Naive thymus-derived CD4-positive, alpha-beta T cell (primary cell): ENCODE data around the gene RPGR. TPM values are rescaled to one million over a fixed set of nuclear protein-coding genes. Genes with fewer than 3 reads are reported as not detected.

ENCODE experiments used
- ATAC-seq: fragments of 150-1000 bp; cut with Tn5 transposase; 2 replicates; pipeline ENCODE4 v1.10.0; 2021; ENCODE audit warnings: mild to moderate bottlenecking, moderate library complexity
- CTCF ChIA-PET: fragments of 350-600 bp; sonication (Branson Sonifier 250); formaldehyde crosslinking; loops from one replicate; lab custom pipeline; 2021; ENCODE audit warnings: antibody characterized with exemption; lab: Charles Lee
- POLR2A ChIA-PET: fragments of 350-600 bp; sonication (Branson Sonifier 250); formaldehyde crosslinking; loops from one replicate; lab custom pipeline; 2021; ENCODE audit warnings: antibody characterized with exemption, inconsistent platforms; lab: Charles Lee
- DNase-seq, 9 donors: peaks; one replicate each; pipeline versions ENCODE4 v3.0.0 to v3.0.0-alpha.2; 2020 to 2022; ENCODE audit warnings: mixed read lengths in 1 of 9
- H3K27ac ChIP-seq: one replicate; pipeline ENCODE4 v1.7.0; 2013; ENCODE audit warnings: mild to moderate bottlenecking, low read depth, low read length, moderate library complexity
- H3K27me3 ChIP-seq, 2 donors: one replicate each; pipeline ENCODE4 v1.7.0; 2013; ENCODE audit warnings: low read length in 2 of 2, mild to moderate bottlenecking in 2 of 2, moderate library complexity in 2 of 2; ENCODE audit not compliant: control insufficient read depth in 2 of 2, insufficient read depth in 2 of 2
- H3K36me3 ChIP-seq, 3 experiments: 1 replicate in 2 of 3; 2 replicates in 1 of 3; pipeline ENCODE4 v1.7.0; 2013; ENCODE audit warnings: low read length in 3 of 3, mild to moderate bottlenecking in 3 of 3, moderate library complexity in 1 of 3; ENCODE audit not compliant: insufficient read depth in 3 of 3, control insufficient read depth in 2 of 3
- H3K4me1 ChIP-seq, 2 donors: one replicate each; pipeline ENCODE4 v1.7.0; 2013; ENCODE audit warnings: low read length in 2 of 2, mild to moderate bottlenecking in 2 of 2, moderate library complexity in 1 of 2; ENCODE audit not compliant: control insufficient read depth in 2 of 2, insufficient read depth in 2 of 2
- H3K4me3 ChIP-seq: 2 replicates; pipeline ENCODE4 v1.7.0; 2013; ENCODE audit warnings: mild to moderate bottlenecking, low read length
- H3K9me3 ChIP-seq, 3 experiments: 1 replicate in 2 of 3; 2 replicates in 1 of 3; pipeline ENCODE4 v1.7.0; 2013; ENCODE audit warnings: low read length in 3 of 3; ENCODE audit not compliant: control insufficient read depth in 2 of 3
- H3K27ac Mint-ChIP-seq, 9 donors: one replicate each; pipeline ENCODE4 v1.8.0; 2020 to 2022; ENCODE audit warnings: mixed read lengths in 9 of 9, mild to moderate bottlenecking in 8 of 9, moderate library complexity in 5 of 9, inconsistent platforms in 2 of 9
- H3K27me3 Mint-ChIP-seq, 5 donors: one replicate each; pipeline ENCODE4 v1.8.0; 2021 to 2022; ENCODE audit warnings: mixed read lengths in 5 of 5, mild to moderate bottlenecking in 1 of 5
- H3K36me3 Mint-ChIP-seq, 5 donors: one replicate each; pipeline ENCODE4 v1.8.0; 2020 to 2022; ENCODE audit warnings: mixed read lengths in 5 of 5, mild to moderate bottlenecking in 3 of 5, inconsistent platforms in 1 of 5
- H3K4me1 Mint-ChIP-seq, 7 donors: one replicate each; pipeline ENCODE4 v1.8.0; 2020 to 2022; ENCODE audit warnings: mixed read lengths in 7 of 7, mild to moderate bottlenecking in 3 of 7, inconsistent platforms in 1 of 7
- H3K4me3 Mint-ChIP-seq, 10 donors: one replicate each; pipeline ENCODE4 v1.8.0; 2020 to 2022; ENCODE audit warnings: mild to moderate bottlenecking in 10 of 10, mixed read lengths in 10 of 10, moderate library complexity in 6 of 10, inconsistent platforms in 2 of 10
- H3K9me3 Mint-ChIP-seq, 11 donors: one replicate each; pipeline ENCODE4 v1.8.0; 2020 to 2022; ENCODE audit warnings: mixed read lengths in 11 of 11, mild to moderate bottlenecking in 4 of 11, inconsistent platforms in 1 of 11, moderate library complexity in 1 of 11
- intact Hi-C, 2 donors: fragments of 100-400 bp; cut with micrococcal nuclease; formaldehyde crosslinking; loops; one replicate each; pipeline ENCODE4 v1.15.1; 2023
- polyA plus RNA-seq, 2 donors: library from polyadenylated mRNA; unstranded; fragments of 300-500 nt; fragmentation: Illumina TruSeq; gene quantifications; one replicate each; pipeline ENCODE4 v1.2.3, GENCODE V29; 2021
- total RNA-seq, 6 experiments: library from RNA in 5 of 6; stranded (reverse) in 5 of 6; gene quantifications; 1 replicate in 5 of 6; 2 replicates in 1 of 6; pipeline ENCODE4 v1.2.3 and lab custom pipeline; 2021 to 2026

Gene RPGR
- total and polyA plus RNA-seq, 7 experiments from 2014 or later = 4.3 to 26.0 (median 10.1) TPM

- no peaks in the 10 kb centered on the region for H3K4me1 ChIP-seq
- H3K27ac ChIP-seq = no peak overlapping the region
- no peaks in the 10 kb centered on the region for H3K36me3 ChIP-seq
- no peaks in the 10 kb centered on the region for H3K9me3 ChIP-seq
- H3K36me3 Mint-ChIP-seq = no peaks in the 10 kb centered on the region
- ChIA-PET POLR2A (no interaction called here), CTCF (no interaction called here)
- no peak overlapping the region for H3K4me3 Mint-ChIP-seq
- DNase-seq (no peak), ATAC-seq (no peak)
- H3K9me3 Mint-ChIP-seq = peaks cover 0 to 2% (median 0%) of the 10 kb centered on the region in 11 donors
- peaks cover 0 to 4% (median 0%) of the 10 kb centered on the region in 5 donors for H3K27me3 Mint-ChIP-seq
- intact Hi-C loops = no loop called here
- no peaks in the 10 kb centered on the region for H3K27me3 ChIP-seq
- H3K4me3 ChIP-seq = no peak overlapping the region
- no peak overlapping the region for H3K27ac Mint-ChIP-seq
- H3K4me1 Mint-ChIP-seq = no peaks in the 10 kb centered on the region
These were observed 38.6 kb upstream of the RPGR start for GRCh38 chrX:38365954-38366353.

- ATAC-seq (no peak), DNase-seq (no peak)
- no peaks in the 10 kb centered on the region for H3K4me1 ChIP-seq
- CTCF ChIA-PET = no interaction called here
- no peaks in the 10 kb centered on the region for H3K36me3 ChIP-seq
- Mint-ChIP-seq H3K36me3 (no peaks in the 10 kb centered on the region), H3K27ac (no peak overlapping the region), H3K27me3 (peaks cover 0 to 4% (median 0%) of the 10 kb centered on the region in 5 donors), H3K4me1 (no peaks in the 10 kb centered on the region), H3K9me3 (peaks cover 0 to 2% (median 0%) of the 10 kb centered on the region in 11 donors), H3K4me3 (no peak overlapping the region)
- POLR2A ChIA-PET = no interaction called here
- no peak overlapping the region for H3K4me3 ChIP-seq
- intact Hi-C loops = no loop called here
- H3K27ac ChIP-seq = no peak overlapping the region
- no peaks in the 10 kb centered on the region for H3K27me3 ChIP-seq
- no peaks in the 10 kb centered on the region for H3K9me3 ChIP-seq
These were observed 35.7 kb upstream of the RPGR start for GRCh38 chrX:38363046-38363445.

DNA sequence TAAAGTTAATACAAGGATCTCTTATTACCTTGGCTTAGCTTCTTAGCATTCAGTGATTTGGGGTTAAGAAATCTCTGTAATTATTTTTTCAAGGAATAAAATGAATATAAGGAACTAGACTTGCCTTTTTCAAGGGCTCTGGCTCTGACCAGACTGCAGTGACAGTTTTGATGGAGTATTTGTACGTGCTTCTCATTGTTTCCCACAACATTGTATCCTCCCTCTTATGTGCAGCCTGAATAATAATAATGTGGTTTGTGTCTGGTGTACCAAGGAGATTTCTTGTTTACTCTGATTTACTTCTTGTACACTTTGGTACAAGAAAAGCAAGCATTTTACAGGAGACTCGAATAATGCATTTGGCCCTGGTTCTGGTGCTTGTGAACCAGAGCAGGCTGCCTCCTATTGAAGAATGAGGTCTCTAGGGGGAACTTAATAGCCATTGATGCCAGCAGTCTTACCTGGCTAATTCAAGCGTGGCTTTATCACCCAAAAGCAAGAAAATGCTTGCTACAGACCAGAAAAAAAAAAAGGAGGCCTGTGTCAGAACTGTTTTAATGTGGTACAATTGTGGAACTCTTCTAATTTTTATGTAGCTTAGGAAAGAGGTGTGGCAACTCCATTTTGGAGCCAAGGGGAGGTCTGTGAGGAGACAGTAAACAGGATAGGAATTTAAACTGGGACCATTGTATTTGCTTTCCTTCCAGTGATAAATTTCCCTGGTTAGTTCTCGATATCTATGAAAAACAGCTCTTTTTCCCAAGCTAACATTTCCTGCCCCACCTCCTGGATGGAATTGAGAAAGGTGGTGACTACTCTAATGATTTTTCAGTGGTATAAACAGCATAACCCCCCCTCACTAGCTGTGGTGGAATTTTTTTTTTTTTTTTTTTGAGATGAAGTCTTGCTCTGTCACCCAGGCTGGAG is 30.7 kb upstream of the RPGR start:
- no peak overlapping the region for H3K27ac Mint-ChIP-seq
- no peaks in the 10 kb centered on the region for H3K4me1 Mint-ChIP-seq
- no peak overlapping the region for H3K4me3 Mint-ChIP-seq
- no peak overlapping the region for H3K4me3 ChIP-seq
- no peaks in the 10 kb centered on the region for H3K9me3 Mint-ChIP-seq
- no peaks in the 10 kb centered on the region for H3K36me3 ChIP-seq
- no peaks in the 10 kb centered on the region for H3K4me1 ChIP-seq
- CTCF ChIA-PET = no interaction called here
- no peaks in the 10 kb centered on the region for H3K27me3 ChIP-seq
- no peaks in the 10 kb centered on the region for H3K36me3 Mint-ChIP-seq
- POLR2A ChIA-PET = no interaction called here
- no peak for ATAC-seq
- H3K27me3 Mint-ChIP-seq = peaks cover 0 to 4% (median 0%) of the 10 kb centered on the region in 5 donors
- H3K27ac ChIP-seq = no peak overlapping the region
- no peak for DNase-seq
- intact Hi-C loops = no loop called here
- no peaks in the 10 kb centered on the region for H3K9me3 ChIP-seq

DNA sequence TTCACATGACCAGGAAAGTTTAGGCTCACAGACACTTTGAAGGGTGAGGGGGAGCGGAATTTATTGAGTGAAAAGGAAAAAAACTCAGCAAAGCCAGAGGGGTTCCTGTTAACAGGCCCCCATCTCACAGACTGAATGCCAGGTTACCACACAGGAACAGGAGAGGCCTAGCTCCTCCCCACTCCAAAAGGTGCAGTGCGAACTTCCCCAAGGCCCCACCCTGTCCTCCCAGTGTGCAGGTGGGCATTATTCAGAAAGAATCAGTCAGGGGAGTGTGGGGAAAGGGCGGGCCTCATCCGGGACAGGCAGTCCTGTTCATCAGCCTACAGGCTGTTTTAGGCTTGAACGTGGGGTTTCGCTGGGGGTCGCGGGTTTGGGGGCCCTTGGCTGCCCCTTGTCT is 29.1 kb upstream of the RPGR start:
- H3K4me3 Mint-ChIP-seq = no peak overlapping the region
- H3K36me3 Mint-ChIP-seq = no peaks in the 10 kb centered on the region
- peak overlapping the region in 1 of 9 donors; percentile 59 for H3K27ac Mint-ChIP-seq
- no peaks in the 10 kb centered on the region for H3K27me3 ChIP-seq
- no peaks in the 10 kb centered on the region for H3K9me3 Mint-ChIP-seq
- no peaks in the 10 kb centered on the region for H3K9me3 ChIP-seq
- DNase-seq (no peak), ATAC-seq (no peak)
- no peaks in the 10 kb centered on the region for H3K4me1 Mint-ChIP-seq
- CTCF ChIA-PET = no interaction called here
- H3K36me3 ChIP-seq = no peaks in the 10 kb centered on the region
- H3K27me3 Mint-ChIP-seq = peaks cover 0 to 2% (median 0%) of the 10 kb centered on the region in 5 donors
- H3K27ac ChIP-seq = no peak overlapping the region
- intact Hi-C loops = no loop called here
- H3K4me3 ChIP-seq = no peak overlapping the region
- no peaks in the 10 kb centered on the region for H3K4me1 ChIP-seq
- POLR2A ChIA-PET = no interaction called here

DNA sequence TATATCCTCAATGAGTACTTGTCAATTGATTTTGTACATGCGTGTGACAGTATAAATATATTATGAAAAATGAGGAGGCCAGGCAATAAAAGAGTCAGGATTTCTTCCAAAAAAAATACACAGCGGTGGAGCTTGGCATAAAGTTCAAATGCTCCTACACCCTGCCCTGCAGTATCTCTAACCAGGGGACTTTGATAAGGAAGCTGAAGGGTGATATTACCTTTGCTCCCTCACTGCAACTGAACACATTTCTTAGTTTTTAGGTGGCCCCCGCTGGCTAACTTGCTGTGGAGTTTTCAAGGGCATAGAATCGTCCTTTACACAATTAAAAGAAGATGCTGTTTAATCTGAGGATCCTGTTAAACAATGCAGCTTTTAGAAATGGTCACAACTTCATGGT is 25.1 kb upstream of the RPGR start, which contains the start of gene OTC:
TSS of gene OTC (plus strand) at position 243 of the 400 bp plus-strand sequence. CDS start at position 336, 93 bp downstream.
- peaks cover 2 to 13% (median 6%) of the 10 kb centered on the region in 5 donors for H3K27me3 Mint-ChIP-seq
- no peaks in the 10 kb centered on the region for H3K4me1 ChIP-seq
- no peak within 1 kb of the TSS for H3K27ac ChIP-seq
- intact Hi-C loops = no loop called here
- H3K27ac Mint-ChIP-seq = no peak within 1 kb of the TSS
- no peak within 1 kb of the TSS for H3K4me3 Mint-ChIP-seq
- no peak for ATAC-seq
- H3K4me3 ChIP-seq = no peak within 1 kb of the TSS
- ChIA-PET POLR2A (no interaction called here), CTCF (no interaction called here)
- no peak for DNase-seq
- H3K36me3 ChIP-seq = no peaks in the 10 kb centered on the region
- H3K9me3 ChIP-seq = no peaks in the 10 kb centered on the region
- H3K4me1 Mint-ChIP-seq = no peaks in the 10 kb centered on the region
- peaks cover 0 to 2% (median 0%) of the 10 kb centered on the region in 11 donors for H3K9me3 Mint-ChIP-seq
- H3K36me3 Mint-ChIP-seq = no peaks in the 10 kb centered on the region
- H3K27me3 ChIP-seq = no peaks in the 10 kb centered on the region

GRCh38 chrX:38351346-38351745 is 24.0 kb upstream of the RPGR start:
- Histone ChIP-seq H3K27ac (no peak overlapping the region), H3K9me3 (no peaks in the 10 kb centered on the region), H3K36me3 (no peaks in the 10 kb centered on the region), H3K4me1 (no peaks in the 10 kb centered on the region), H3K27me3 (no peaks in the 10 kb centered on the region), H3K4me3 (no peak overlapping the region)
- Mint-ChIP-seq H3K27ac (no peak overlapping the region), H3K4me3 (no peak overlapping the region), H3K27me3 (peaks cover 4 to 13% (median 6%) of the 10 kb centered on the region in 5 donors), H3K36me3 (no peaks in the 10 kb centered on the region), H3K9me3 (peaks cover 0 to 2% (median 0%) of the 10 kb centered on the region in 11 donors), H3K4me1 (no peaks in the 10 kb centered on the region)
- ATAC-seq (no peak), DNase-seq (no peak)
- ChIA-PET POLR2A (no interaction called here), CTCF (no interaction called here)
- intact Hi-C loops = no loop called here

DNA sequence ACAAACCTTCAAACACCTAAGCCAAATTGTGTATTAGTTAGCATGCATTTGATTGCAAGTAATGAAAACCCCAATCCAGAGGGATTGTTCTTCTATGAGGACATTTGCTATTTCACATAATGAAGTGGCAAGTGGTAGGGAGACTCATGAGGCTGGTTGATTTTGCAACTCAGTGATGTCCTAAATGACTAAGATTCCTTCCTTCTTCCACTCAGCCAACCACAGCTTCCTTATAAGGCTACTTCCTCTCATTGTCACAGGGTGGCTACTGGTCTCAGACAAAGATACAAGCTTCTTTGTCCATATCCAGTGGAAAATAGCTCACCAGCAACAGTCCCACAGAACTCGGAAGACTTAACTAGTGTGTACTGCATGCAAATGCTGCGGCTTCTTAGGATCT is 19.8 kb upstream of the RPGR start:
- H3K27me3 ChIP-seq = no peaks in the 10 kb centered on the region
- Mint-ChIP-seq H3K27ac (no peak overlapping the region), H3K9me3 (peaks cover 0 to 2% (median 0%) of the 10 kb centered on the region in 11 donors), H3K36me3 (no peaks in the 10 kb centered on the region), H3K4me1 (no peaks in the 10 kb centered on the region), H3K4me3 (no peak overlapping the region), H3K27me3 (peaks cover 4 to 17% (median 10%) of the 10 kb centered on the region in 5 donors)
- no peaks in the 10 kb centered on the region for H3K9me3 ChIP-seq
- intact Hi-C loops = no loop called here
- no peak overlapping the region for H3K27ac ChIP-seq
- peak; percentile 74 for ATAC-seq
- no peak for DNase-seq
- H3K36me3 ChIP-seq = no peaks in the 10 kb centered on the region
- H3K4me1 ChIP-seq = no peaks in the 10 kb centered on the region
- CTCF ChIA-PET = no interaction called here
- POLR2A ChIA-PET = no interaction called here
- H3K4me3 ChIP-seq = no peak overlapping the region
